GM23248 (cell line): Measurements from ENCODE around the gene ASIC1. TPM values are rescaled to one million over a fixed set of nuclear protein-coding genes. Genes with fewer than 3 reads are reported as not detected.

Experiments used
- DNase-seq: peaks from one replicate; pipeline ENCODE4 v3.0.0-alpha.2; 2015
- H2AFZ ChIP-seq: fragments of 200-600 bp; sonication (generic); 2 replicates; pipeline ENCODE4 v1.6.1; 2016; ENCODE audit warnings: antibody characterized with exemption
- H3F3A ChIP-seq: fragments of 200-600 bp; sonication (generic); 2 replicates; pipeline ENCODE4 v1.6.1; 2016; ENCODE audit warnings: mild to moderate bottlenecking, antibody characterized with exemption, mixed run types; ENCODE audit not compliant: insufficient read depth
- H3K27ac ChIP-seq: fragments of 200-600 bp; sonication (generic); 2 replicates; pipeline ENCODE4 v1.5.1; 2016; ENCODE audit warnings: mild to moderate bottlenecking
- H3K27me3 ChIP-seq: fragments of 200-600 bp; sonication (generic); replicated peaks from 2 replicates; pipeline ENCODE4 v1.6.1; 2016; ENCODE audit warnings: mild to moderate bottlenecking; ENCODE audit not compliant: insufficient read depth
- H3K36me3 ChIP-seq: fragments of 200-600 bp; sonication (generic); 2 replicates; pipeline ENCODE4 v1.6.1; 2016; ENCODE audit warnings: low read depth, mild to moderate bottlenecking
- H3K4me1 ChIP-seq: fragments of 200-600 bp; sonication (generic); 2 replicates; pipeline ENCODE4 v1.6.1; 2016; ENCODE audit warnings: mild to moderate bottlenecking; ENCODE audit not compliant: insufficient read depth
- H3K4me2 ChIP-seq: fragments of 200-600 bp; sonication (generic); one replicate; pipeline ENCODE4 v1.6.1; 2016; ENCODE audit warnings: mild to moderate bottlenecking; ENCODE audit not compliant: unreplicated experiment
- H3K4me3 ChIP-seq: fragments of 200-600 bp; sonication (generic); 2 replicates; pipeline ENCODE4 v1.5.1; 2016; ENCODE audit warnings: mild to moderate bottlenecking
- H3K79me2 ChIP-seq: fragments of 200-600 bp; sonication (generic); 2 replicates; pipeline ENCODE4 v1.6.1; 2016; ENCODE audit warnings: mild to moderate bottlenecking; ENCODE audit not compliant: insufficient read depth
- H3K9ac ChIP-seq: fragments of 200-600 bp; sonication (generic); 2 replicates; pipeline ENCODE4 v1.6.1; 2016; ENCODE audit warnings: mild to moderate bottlenecking
- H3K9me2 ChIP-seq: fragments of 200-600 bp; sonication (generic); 2 replicates; pipeline ENCODE4 v1.6.1; 2016; ENCODE audit warnings: mixed run types, mild to moderate bottlenecking, moderate library complexity; ENCODE audit not compliant: insufficient read depth
- H3K9me3 ChIP-seq: fragments of 200-600 bp; sonication (generic); one replicate; pipeline ENCODE4 v1.6.1; 2017; ENCODE audit warnings: low read depth
- H4K20me1 ChIP-seq: fragments of 200-600 bp; sonication (generic); 2 replicates; pipeline ENCODE4 v1.6.0; 2016; ENCODE audit not compliant: insufficient read depth
- EZH2 ChIP-seq: fragments of 200-600 bp; sonication (generic); IDR thresholded peaks from 2 replicates; pipeline ENCODE4 v1.6.1; 2018; ENCODE audit warnings: antibody characterized with exemption, mild to moderate bottlenecking; ENCODE audit not compliant: insufficient read depth, poor library complexity, severe bottlenecking
- EZH2phosphoT487 ChIP-seq: fragments of 200-600 bp; sonication (generic); IDR thresholded peaks from 2 replicates; pipeline ENCODE4 v1.6.1; 2018; ENCODE audit warnings: antibody characterized with exemption, moderate library complexity, mild to moderate bottlenecking, low read depth; ENCODE audit not compliant: insufficient read depth
- WGBS, 2 experiments: methylation state at CpG; one replicate each; pipeline ENCODE4 v1.1.6; 2015 to 2017; ENCODE audit warnings: low lambda C conversion rate in 2 of 2, low coverage in 1 of 2; ENCODE audit errors: missing lambda C conversion rate in 2 of 2; 5-methylcytosine and 5-hydroxymethylcytosine counted together
- in situ Hi-C: fragments of 300-500 bp; cut with MboI; formaldehyde crosslinking; loops from 2 replicates; pipeline ENCODE4 v1.15.0; 2020
- polyA plus RNA-seq: library from polyadenylated mRNA; unstranded; fragments of >200 nt; fragmentation: Nextera tagmentation; extraction: Ambion mirVana; gene quantifications from 2 replicates; pipeline ENCODE4 v1.2.1, GENCODE V29; 2016
- total RNA-seq: library from RNA; depleted of rRNA; stranded (reverse); fragments of >200 nt; shearing (Covaris generic); gene quantifications from 2 replicates; pipeline ENCODE4 v1.2.3, GENCODE V29; 2014

Gene ASIC1
- total and polyA plus RNA-seq, 2 experiments from 2014 or later: 1.4 to 1.9 TPM

DNA sequence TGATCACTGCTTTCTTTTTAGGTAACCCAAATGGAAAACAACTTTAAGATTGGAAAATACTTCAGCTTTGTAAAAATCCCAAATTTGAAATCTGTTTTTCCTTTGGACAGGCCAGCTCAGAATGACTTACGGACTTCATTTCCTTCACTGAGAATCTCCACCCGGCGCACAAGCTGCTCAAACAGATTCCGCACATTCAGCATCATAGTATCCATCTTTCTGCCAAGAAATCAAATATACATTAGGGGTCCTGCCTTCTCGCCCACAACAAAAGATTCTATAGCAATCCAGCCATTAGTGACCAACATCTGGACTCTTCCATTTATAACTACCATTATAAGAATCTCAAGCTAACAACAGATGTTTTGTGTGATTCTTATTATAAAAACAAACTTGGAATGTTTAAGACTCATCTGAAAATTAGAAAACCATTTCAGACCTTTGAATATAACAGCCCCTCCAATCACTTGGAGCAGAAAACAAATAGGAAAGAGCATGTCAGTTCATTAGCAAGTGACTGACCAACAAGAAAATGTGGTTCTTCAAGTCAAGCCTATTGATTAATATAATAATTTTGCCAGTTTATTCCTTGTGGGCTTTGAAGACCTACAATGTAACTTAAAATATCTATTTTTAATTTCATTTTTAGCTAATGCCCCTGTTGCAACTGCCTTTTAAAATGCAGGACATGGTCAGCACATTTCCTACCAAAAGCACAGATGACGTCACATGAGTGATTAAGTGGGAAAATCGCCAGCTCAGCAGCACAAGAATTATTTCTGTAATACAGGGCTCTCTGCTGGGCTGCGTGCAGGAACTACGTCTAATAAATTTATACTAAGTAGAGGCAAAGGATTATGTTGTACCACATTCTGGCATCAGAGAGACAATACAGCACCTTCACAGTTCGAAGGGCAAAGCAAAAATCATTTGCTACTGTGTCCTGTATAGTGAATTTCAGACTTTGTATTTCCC, 40.6 kb upstream of the ASIC1 start:
- WGBS, 2 experiments: 34 to 35% methylated on average over 10 of the region's 10 CpGs
- Histone ChIP-seq H3K9me3 (no peaks in the 10 kb centered on the region), H3K4me3 (peak overlapping the region; percentile 52), H3K36me3 (no peaks in the 10 kb centered on the region), H3K4me1 (peaks cover 23% of the 10 kb centered on the region), H3F3A (peaks cover 7% of the 10 kb centered on the region; the same call in 1 of the 2 replicates), H2AFZ (peak overlapping the region; percentile 74), H3K9ac (peak overlapping the region; percentile 75), H3K79me2 (peaks cover 100% of the 10 kb centered on the region), H3K4me2 (peak overlapping the region; percentile 83), H3K9me2 (no peaks in the 10 kb centered on the region), H4K20me1 (no peaks in the 10 kb centered on the region), H3K27ac (peak overlapping the region; percentile 81), H3K27me3 (no peaks in the 10 kb centered on the region)
- DNase-seq: peak; percentile 96
- in situ Hi-C loops: no loop called here
- TF ChIP-seq EZH2phosphoT487: no peak
- TF ChIP-seq EZH2: no peak

DNA sequence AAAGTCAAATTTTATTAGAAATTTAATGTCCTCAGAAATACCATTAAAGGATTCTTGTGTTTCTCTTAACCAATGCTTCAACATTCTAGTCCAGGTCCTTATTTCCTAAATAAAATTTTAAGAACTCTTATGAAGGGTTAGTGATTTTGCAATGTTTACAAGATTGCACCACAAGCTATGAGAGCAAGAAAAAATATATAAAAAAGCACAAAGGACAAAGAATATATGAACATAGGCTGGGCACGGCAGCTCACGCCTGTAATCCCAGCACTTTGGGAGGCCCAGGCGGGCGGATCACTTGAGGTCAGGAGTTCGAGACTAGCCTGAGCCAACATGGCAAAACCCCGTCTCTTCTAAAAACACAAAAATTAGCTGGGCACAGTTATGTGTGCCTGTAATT, 39.8 kb upstream of the ASIC1 start:
- in situ Hi-C loops: no loop called here
- Histone ChIP-seq H3K9me2 (no peaks in the 10 kb centered on the region), H4K20me1 (no peaks in the 10 kb centered on the region), H2AFZ (peak overlapping the region; percentile 74), H3K27me3 (no peaks in the 10 kb centered on the region), H3F3A (peaks cover 7% of the 10 kb centered on the region; the same call in 1 of the 2 replicates), H3K9me3 (no peaks in the 10 kb centered on the region), H3K9ac (peak overlapping the region; percentile 75), H3K4me1 (peaks cover 23% of the 10 kb centered on the region), H3K4me3 (peak overlapping the region; percentile 52; the same call in 1 of the 2 replicates), H3K36me3 (no peaks in the 10 kb centered on the region), H3K4me2 (peak overlapping the region; percentile 83), H3K27ac (peak overlapping the region; percentile 81), H3K79me2 (peaks cover 100% of the 10 kb centered on the region)
- DNase-seq: peak; percentile 52
- TF ChIP-seq EZH2 (no peak), EZH2phosphoT487 (no peak)
- 72 to 76% methylated on average over 6 of the region's 6 CpGs for WGBS, 2 experiments

DNA sequence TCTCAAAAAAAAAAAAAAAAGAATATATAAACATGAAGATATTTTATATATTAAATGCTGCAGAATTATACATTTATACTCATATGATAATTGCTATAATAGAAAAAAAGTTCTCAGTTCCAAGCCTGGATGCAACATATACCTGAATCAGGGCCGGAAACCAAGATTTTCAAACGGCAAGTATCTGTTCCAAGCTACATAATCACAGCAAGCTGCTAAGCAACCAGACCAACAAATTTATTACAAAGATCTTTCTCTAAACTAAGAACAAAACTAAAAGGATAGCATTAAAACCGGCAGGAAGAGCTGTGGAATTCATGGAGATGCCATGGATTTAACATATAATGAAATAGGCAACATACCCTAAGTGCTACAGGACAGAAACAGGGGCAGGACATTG, 39.2 kb upstream of the ASIC1 start:
- Histone ChIP-seq H3K27me3 (no peaks in the 10 kb centered on the region), H3K79me2 (peaks cover 100% of the 10 kb centered on the region), H3K9me3 (no peaks in the 10 kb centered on the region), H3K9ac (peak overlapping the region; percentile 75), H3K27ac (peak overlapping the region; percentile 81), H3K4me3 (no peak overlapping the region), H3K4me2 (no peak overlapping the region), H4K20me1 (no peaks in the 10 kb centered on the region), H3F3A (peaks cover 7% of the 10 kb centered on the region; the same call in 1 of the 2 replicates), H3K36me3 (no peaks in the 10 kb centered on the region), H3K4me1 (peaks cover 23% of the 10 kb centered on the region), H3K9me2 (no peaks in the 10 kb centered on the region), H2AFZ (peak overlapping the region; percentile 42; the same call in 1 of the 2 replicates)
- no peak for TF ChIP-seq EZH2
- TF ChIP-seq EZH2phosphoT487: no peak
- in situ Hi-C loops: no loop called here
- WGBS, 2 experiments: 30 to 35% methylated on average over 3 of the region's 3 CpGs
- peak; percentile 39 for DNase-seq

DNA sequence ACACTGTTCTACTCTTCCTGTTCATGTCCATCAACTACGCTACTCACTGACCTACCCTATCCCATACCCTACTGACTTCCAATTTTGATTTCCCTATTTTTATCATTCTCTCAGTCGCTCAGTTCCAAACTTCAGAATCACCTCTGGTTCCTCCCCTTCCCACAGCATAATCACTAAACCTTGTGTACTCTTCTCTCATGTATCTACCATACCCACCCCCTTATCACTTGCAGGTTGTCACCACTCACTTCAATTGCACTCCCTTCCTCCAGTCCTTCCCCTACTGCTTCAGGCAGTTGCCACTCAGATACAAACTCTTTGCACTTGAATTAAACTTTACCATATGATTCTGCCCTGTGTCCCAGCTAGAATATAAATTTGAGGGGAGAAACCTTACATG, 38.4 kb upstream of the ASIC1 start:
- DNase-seq: no peak
- no peak for TF ChIP-seq EZH2
- no peak for TF ChIP-seq EZH2phosphoT487
- Histone ChIP-seq H2AFZ (no peak overlapping the region), H3K27ac (peak overlapping the region; percentile 81; the same call in 1 of the 2 replicates), H4K20me1 (no peaks in the 10 kb centered on the region), H3K4me3 (no peak overlapping the region), H3K9me2 (no peaks in the 10 kb centered on the region), H3K4me1 (peaks cover 23% of the 10 kb centered on the region), H3K9me3 (no peaks in the 10 kb centered on the region), H3K36me3 (no peaks in the 10 kb centered on the region), H3F3A (peaks cover 7% of the 10 kb centered on the region; the same call in 1 of the 2 replicates), H3K79me2 (peaks cover 100% of the 10 kb centered on the region), H3K9ac (no peak overlapping the region), H3K4me2 (no peak overlapping the region), H3K27me3 (no peaks in the 10 kb centered on the region)
- in situ Hi-C loops: no loop called here
- WGBS, 2 experiments: 93 to 96% methylated on average over 2 of the region's 2 CpGs
